ELR (cell line): ENCODE measurements around the gene CFAP97D2.
A peak's percentile ranks its signal among the peaks of the same experiment; 100 is the strongest.
"Not testable (repeated sequence)": the region's sequence is repeated elsewhere in the genome, so short reads cannot be mapped to it uniquely, and the experiment has no call there.

Source experiments
- DNase-seq: peaks from one replicate; pipeline ENCODE4 v3.0.0-alpha.2; 2015; ENCODE audit warnings: low read depth

CFAP97D2 gene

DNA sequence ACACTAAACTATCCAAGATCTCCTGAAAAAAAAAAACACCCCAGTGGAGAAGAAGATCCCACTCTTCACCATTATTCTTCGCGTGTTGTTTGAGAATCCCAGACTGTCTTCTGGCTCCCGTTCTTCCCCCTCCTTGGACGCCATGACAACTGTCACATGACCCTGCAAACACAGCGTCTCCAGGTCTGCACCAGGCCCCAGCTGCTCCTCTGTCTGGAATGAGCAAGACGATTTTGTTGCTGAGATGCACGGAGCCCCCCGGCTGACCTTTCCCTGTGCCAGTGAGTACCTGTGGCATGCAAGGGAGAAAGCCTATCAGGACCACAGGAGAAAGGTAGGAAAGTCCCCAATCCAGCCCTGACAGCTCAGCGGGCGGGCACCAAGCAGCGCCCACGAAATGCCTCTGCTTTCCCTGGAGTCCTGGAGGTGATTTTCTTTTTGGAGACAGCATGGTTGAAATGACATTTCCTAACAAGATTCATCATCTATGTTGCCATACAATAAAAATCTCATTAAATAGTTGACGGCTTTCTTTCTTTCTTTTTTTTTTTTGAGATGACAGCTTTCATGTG is at the start of gene CFAP97D2:
Gene CFAP97D2 (plus strand): TSS at position 171 of the 572 bp plus-strand sequence. CDS start 74 bp downstream, at position 245.
- no peak for DNase-seq

DNA sequence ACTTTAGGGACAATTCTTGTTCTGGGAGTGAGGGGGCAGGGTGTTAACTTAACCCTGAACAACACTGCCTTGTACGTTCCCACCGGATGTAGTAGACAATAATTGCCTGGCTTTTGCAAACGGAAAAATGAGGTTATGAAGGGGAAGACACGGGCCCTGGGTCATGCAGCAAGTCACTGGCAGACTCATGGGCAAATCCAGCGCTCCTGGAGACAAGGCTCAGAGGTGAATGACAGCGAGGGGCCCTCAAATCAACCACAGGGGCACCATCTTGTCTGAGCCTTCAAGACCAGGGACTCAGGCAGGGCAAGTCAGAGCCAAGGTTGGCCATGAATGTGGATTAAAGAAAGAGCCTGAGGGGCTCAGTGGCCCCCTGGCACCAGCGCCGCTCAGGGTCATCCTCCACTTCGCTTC is 49.4 kb upstream of the CFAP97D2 start:
- peak; percentile 36 for DNase-seq

DNA sequence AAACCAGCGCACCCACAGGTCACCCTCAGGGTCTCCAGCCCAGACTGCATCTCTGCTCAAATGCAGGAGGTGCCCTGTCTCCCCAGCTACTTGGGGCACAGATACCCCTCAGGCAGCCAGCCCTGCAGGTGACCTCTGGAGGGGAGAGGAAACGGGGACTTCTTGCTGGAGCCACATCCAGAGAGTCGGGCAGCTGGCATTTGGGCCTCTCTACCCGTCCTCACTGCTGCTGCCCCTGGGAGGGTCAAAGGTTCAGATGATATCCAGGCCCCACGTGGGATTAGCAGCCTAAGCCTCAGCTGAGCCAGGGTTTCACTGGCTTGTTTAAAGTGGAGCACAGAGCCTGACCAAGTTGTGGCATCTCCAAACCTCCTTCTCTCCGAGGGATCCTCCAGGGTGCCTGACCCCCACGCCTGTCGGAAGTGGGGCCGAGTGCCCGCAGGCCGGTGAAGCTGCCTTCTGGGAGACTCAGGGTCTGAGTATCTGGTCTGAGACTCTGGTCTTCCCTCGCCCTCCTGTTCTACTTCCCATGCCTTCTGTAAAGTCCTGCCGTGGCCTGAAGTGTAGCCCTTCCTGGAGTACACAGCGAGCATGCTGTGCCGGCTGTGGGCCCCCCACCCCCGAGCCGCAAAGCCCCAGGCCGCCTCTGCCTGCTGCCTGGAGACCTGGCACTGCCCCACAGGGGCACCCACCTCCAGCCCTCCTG is 48.8 kb upstream of the CFAP97D2 start:
- peak; percentile 48 for DNase-seq

DNA sequence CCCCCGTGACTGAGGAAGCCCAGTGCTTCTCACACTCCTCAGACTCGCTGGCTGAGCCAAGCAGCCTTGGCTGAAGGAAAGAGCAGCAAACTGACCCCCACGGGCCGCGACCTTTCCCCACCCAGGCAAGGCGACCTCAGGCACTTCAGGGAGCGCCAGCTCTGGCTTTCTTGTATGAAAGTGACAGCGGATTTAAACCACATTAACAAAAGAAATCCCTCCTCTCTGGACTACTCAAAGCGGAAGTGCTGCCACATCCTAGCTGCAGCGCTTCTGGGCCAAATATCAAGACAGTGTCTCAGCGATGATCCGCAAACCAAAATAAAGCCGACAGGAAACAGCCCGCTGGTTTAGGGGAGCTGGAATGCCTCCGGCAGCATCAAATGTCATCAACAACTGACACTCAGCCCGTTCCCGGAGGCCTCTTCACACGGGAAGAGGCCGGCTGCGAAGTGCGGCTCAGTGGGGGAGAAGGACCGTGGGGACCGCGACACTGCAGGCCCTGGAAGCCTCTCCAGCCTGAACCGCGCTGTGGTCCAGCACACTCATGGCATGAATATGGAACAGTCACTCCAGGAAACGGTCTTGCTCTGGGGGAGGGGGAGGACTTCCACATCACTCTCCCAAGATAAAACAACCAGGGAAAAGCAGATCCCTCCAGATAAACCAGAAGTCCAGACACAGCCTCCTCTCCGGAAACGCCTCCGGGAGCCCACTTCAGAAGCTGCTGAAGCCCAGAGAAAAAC is 48.0 kb upstream of the CFAP97D2 start:
- DNase-seq = peak; percentile 97

DNA sequence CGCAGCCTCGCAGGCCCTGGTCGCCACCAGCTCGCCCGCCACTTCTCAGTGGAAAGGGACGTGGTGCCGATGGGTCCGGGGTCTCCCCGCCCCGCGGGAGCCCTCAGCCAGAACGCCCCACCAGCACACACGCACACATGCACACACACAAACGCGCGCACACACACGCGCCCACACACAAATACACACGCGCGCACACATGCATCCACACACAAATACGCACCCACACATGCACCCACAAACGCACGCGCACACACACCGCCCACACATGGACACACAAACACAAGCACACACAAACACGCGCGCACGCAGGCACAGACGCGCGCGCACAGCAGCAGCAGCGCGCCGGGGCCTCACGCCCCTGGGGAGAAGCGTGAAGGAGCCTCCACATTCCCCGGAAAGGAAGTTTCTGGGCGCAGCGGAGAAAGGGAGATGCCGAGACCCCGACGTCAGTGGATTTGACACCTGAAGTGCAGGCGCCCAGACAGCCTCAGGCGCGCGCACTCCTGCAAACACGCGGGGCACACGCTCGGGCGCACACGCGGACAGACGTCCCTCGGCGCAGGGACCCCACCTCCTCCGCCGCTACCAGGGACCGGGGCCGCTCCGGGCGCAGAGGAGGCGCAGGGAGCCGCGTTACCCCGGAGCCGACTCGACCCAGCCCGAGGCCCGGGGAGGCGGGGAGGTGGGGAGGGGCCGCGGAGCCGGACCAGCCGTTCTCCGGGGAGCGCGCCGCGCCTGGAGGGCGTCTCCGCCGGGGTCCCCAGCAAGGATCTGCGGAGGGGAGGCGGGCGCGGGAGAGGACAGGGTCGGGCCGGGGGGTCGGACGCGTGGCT is 47.3 kb upstream of the CFAP97D2 start:
- DNase-seq = peak; percentile 51

DNA sequence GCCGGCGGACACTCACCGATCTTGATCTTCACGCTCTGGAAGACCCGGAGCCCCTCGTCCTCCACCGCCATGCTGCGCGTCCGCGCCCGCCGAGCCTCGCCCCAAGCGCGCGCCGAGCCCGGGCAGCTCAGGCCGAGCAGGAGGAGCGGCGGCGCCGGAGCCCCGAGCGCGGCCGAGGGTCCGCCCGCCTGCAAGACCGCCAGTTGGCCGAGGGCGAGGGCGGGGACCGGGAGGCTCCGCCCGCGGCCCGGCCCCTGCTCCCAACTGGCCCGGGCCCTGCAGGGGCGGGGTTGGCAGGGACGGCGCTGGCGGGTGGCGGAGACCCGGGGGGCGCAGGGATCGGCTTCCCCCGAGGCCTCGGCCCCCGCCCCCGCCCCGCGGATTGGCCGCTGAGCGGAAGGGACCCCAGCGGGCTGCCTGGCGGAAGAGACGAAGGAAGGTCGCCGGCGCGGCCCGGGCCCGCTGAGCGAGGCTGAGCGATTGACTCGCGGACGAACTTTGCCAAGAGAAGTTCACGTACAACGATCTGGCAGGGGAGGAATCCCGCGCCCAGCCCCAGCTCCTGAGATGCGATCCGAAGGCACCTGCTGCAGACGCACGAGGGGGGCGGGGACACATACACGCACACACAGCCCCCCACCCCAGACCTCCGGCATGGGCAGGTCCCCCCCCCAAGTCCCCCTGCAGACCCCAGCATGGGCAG is 46.5 kb upstream of the CFAP97D2 start, which contains the start of gene RASA3:
Gene RASA3 (minus strand): TSS at position 205 of the 703 bp plus-strand sequence. CDS start 134 bp downstream, at position 71.
- DNase-seq = peak; percentile 84

DNA sequence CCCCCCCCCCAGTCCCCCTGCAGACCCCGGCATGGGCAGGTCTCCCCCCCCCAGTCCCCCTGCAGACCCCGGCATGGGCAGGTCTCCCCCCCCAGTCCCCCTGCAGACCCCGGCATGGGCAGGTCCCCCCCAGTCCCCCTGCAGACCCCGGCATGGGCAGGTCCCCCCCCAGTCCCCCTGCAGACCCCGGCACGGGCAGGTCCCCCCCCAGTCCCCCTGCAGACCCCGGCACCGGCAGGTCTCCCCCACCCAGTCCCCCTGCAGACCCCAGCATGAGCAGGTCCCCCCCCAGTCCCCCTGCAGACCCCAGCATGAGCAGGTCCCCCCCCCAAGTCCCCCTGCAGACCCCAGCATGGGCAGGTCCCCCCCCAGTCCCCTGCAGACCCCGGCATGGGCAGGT is 45.9 kb upstream of the CFAP97D2 start:
- DNase-seq = not testable (repeated sequence)

DNA sequence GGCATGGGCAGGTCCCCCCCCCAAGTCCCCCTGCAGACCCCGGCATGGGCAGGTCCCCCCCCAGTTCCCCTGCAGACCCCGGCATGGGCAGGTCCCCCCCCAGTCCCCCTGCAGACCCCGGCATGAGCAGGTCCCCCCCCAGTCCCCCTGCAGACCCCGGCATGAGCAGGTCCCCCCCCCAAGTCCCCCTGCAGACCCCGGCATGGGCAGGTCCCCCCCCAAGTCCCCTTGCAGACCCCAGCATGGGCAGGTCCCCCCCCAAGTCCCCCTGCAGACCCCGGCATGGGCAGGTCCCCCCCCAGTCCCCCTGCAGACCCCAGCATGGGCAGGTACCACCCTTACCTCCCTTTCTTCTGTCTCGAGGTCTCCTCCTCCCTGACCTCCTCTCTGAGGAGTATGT is 45.5 kb upstream of the CFAP97D2 start:
- DNase-seq = not testable (repeated sequence)

DNA sequence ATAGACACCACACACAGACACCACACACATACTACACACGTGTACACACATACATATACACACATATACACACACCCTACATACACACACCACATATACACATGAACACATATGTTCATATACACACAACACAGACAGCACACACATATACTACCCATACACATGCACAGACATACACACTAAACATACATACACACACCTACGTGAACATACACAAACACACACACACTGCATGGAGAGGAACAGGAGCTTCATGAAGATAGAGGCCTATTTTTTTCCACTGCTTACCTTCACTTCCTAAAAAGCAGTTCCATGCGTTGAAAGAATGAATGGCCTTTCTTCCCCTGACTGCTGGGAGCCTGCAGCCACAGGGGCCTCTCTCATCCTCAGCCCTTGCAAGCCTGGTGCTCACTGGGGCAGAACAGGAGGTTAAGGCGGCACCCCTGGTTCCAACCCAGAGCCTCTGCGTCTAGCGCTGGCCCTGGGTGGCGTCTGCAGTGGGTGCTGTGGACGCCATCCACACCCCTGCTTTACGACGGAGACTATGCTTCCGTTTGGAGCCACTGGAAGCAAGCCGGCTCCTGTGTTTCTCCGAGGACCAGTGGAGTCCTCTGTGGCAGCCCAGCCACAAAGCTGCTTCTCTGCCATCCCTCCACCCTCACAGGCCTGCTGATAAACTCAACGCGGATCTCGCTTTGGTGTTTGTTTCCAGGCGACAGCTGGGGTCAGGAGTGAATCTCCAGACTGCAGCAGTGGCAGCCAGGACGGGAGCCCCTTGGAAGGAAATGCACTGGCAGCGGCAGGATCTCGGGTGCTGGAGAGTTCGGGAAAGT is 44.7 kb upstream of the CFAP97D2 start:
- DNase-seq = no peak

DNA sequence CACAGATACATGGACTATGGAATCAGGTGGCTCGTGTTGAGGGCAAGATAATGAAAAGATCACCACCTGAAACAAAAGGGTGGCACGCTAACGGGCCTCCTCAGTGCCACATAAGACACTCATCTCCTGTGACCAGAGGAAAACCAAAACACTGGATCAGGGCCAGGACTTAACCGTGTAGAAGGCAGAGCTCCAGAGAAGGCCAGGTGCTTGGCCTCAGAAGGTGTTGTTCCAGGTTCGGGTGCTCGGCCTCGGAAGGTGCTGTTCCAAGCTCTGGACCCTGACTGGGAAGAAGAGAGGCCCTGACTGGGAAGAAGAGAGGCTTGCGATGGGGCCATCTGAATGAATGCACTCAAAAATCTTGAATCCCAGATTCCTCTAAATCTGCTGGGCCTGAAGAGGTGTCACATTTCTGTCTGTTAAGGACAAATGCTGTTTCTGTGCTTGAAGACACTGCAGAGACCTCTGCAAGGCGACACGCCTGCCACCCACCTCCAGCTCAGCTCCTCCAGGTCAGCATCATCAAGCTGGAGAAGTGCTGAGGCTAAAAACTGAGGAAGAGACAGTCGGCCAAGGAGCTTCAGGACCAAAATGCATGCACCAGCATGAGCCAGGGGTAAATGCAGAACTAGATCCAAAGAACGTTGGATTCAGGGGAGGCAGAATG is 44.0 kb upstream of the CFAP97D2 start:
- no peak for DNase-seq

DNA sequence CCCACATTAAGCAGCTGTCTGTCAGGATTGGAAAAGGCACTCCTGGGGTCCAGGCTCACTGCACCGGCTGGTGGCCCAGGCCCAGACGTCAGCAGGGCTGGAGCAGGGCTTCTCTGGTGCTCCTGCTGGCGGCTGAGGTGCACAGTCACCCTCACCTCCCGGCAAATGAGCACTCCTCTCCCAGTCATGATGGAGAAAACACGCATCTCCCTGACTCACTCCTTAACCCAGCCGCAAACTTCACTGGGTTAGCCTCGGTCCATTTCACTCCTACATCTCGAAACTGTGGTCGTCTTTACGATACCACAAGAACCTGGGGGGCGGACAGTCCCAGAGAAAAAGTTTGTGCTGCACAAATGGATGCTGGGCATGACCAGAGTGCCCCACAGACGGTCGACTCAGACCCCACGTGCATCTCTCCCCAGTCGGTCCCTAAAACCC is 43.3 kb upstream of the CFAP97D2 start:
- DNase-seq = peak; percentile 40

DNA sequence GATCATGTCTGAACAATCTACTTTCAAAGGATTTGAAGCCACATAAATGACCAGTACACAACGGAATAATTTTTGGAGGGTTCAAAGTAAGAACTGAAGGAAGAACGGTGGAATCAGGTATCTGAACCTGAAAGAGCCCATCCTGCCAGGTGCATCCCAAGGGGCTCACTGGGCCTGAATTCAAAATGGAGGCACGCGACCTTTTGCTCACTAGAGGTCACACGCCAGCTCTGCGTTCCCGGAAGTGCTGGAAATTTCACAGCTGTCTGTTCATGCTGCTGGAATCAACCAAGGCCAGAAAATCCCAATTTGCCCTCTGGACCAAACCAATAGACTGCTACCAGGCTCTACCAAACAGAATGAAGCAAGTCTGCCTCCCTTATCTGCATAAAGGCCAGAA is 42.5 kb upstream of the CFAP97D2 start:
- DNase-seq = no peak

DNA sequence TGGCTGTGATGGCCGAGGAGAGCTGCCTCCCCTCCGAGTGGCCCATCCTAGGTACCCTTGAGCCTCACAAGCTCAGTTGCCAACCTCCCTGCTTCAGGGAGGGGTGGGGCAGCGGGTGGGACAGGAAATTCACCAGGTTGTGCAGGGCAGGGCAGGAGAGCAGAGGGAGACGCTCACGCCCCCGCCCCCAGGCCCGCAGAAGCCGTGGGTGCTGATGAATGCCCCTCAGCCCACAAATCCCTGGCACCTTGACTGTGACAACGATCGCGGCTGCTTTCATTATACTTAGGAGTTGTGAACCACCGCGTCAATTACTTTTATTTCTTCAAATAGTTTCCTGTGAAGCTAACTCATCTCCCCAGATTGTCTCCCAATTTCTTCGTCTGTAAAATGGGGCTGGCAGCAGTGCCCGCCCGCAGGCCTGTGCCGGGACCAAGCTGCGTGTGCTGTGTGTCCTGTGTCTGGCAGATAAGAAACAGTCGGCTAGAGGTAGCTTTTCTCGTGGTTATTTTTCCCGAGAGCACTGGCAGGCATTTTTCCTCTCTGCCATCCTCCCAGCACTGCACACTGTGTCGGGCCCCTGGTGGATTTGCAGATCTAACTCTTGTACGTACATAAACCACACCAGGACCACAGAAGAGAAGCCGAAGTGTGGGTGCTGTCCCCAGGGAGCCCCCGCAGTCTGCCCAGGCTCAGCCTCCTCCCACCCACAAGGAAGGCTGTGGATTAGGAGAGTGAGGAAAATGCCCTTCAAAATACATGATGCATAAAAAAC is 38.7 kb upstream of the CFAP97D2 start:
- no peak for DNase-seq

DNA sequence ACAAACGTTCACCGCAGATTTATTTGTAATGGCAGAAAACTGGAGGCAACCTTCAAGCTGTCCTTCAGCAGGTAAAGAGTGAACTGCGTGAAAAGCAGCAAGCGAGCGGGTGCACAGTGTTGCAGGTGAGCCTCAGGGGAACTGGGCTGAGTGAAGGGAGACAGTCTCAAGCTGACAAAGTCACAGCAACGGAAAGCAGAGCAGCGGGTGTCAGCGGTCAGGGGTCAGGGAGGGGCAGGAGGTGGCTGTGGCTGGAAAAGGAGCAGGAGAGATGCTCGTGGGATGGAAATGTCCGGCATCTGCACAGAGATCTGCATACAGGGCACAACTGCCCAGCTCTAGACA is 38.2 kb upstream of the CFAP97D2 start:
- DNase-seq = no peak

DNA sequence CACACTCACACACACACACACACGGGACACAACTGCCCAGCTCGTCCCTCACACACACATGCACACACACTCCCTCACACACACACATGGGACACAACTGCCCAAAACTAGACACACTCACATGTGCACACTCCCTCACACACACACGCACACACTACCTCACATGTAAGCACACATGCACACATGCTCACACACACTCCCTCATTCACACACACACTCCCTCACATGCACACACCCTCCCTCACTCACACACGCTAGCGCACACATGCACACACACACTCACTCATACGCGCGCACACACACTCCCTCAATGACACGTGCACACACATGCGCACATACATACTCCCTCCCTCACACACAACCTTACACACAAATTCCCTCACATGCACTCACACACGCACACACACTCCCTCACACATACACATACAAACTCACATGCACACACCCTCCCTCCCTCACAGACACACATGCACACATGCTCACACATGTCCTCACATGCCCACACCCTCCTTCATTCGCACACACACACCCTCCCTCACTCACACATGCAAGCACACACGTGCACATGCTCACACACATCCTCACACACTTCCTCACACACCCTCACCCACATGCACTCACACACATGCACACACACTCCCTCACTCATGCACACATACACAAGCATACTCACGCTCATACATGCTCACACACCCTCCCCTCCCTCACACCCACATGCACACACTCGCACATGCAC is 37.6 kb upstream of the CFAP97D2 start:
- no peak for DNase-seq

DNA sequence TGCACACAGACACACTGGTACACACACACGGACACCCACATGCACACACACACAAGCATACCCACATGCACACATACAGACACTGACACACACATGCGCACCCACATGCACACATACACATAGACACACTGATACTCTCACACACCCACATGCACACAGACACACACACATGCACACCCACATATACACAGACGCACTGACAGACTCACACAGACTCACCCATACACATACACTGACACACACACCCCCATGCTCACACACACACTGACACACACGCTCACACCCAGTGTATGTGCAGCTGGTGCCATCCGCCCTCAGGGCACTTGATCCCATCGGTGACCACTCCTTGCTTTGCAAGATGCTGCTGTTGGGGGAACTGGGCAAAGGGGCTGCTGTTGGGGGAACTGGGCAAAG is 36.9 kb upstream of the CFAP97D2 start:
- no peak for DNase-seq

DNA sequence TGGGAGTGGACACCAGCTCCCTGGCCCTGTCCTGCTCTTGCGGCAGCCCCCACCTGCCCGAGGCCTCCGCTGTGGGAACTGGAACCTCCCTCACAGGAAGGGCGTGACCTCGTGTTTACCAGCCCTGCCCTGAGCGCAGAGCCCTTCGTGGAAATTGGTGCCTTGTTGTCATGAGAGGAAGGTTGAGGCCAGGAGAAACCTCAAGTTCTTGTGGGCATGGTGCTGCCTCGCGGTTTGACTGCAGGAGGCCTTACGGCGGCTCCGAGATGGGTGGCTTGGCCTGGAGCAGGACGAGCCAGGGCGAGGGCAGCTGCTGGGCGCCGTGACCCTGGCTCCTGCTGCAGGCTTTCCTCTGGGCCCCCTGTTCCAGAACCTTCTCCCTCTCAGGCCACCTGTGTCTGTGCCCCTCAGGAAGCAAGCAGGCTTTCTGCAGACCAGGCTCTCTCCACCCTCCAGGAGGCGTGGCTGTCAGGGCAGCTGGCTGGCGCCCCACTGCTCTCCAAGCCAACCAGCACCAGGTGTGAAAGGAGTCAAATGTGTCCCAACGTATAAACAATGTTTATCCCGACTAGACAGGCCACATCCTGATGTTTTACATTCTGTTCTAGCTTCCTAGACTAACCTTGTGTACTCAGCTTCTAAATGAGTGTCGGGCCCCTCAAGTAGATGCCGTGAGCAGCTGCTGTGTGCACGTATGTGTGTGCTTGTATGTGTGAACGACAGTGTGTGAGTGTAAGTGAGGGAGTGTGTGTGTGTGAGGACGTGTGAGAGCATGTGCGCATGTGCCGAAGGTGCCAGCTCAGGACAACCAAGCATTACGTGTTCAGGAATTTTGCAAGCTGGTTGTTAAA is 36.2 kb upstream of the CFAP97D2 start:
- no peak for DNase-seq
